ES-I3 (cell line): ENCODE data around the gene MARS1.
"Not testable (repeated sequence)": the region's sequence is repeated elsewhere in the genome, so short reads cannot be mapped to it uniquely, and the experiment has no call there.

Experiments
- H3K36me3 ChIP-seq: 2 replicates; pipeline ENCODE4 v1.6.1; 2013; ENCODE audit warnings: mild to moderate bottlenecking, low read length, control low read depth, moderate library complexity; ENCODE audit not compliant: insufficient read depth
- H3K4me1 ChIP-seq: 2 replicates; pipeline ENCODE4 v1.6.1; 2013; ENCODE audit warnings: mild to moderate bottlenecking, control low read depth, low read length; ENCODE audit not compliant: insufficient read depth
- H3K9ac ChIP-seq: 2 replicates; pipeline ENCODE4 v1.6.1; 2013; ENCODE audit warnings: low read depth, mild to moderate bottlenecking, low read length, moderate library complexity
- H3K9me3 ChIP-seq: 2 replicates; pipeline ENCODE4 v1.6.1; 2013; ENCODE audit warnings: mild to moderate bottlenecking, low read length, moderate library complexity; ENCODE audit not compliant: control insufficient read depth, insufficient read depth

Gene MARS1

GRCh38 chr12:57552835-57553313 is 65.0 kb downstream of the MARS1 start:
- Histone ChIP-seq H3K9ac (no peak overlapping the region), H3K4me1 (peaks cover 15% of the 10 kb centered on the region)

GRCh38 chr12:57553343-57554202 is 65.7 kb downstream of the MARS1 start:
- Histone ChIP-seq H3K4me1 (peaks cover 15% of the 10 kb centered on the region), H3K9me3 (no peaks in the 10 kb centered on the region), H3K36me3 (no peaks in the 10 kb centered on the region), H3K9ac (no peak overlapping the region)

More at GRCh38 chr12:57552835-57553313, 65.0 kb downstream of the MARS1 start:
- Histone ChIP-seq H3K36me3 (no peaks in the 10 kb centered on the region), H3K9me3 (no peaks in the 10 kb centered on the region)

- Histone ChIP-seq H3K4me1 (peaks cover 7% of the 10 kb centered on the region), H3K36me3 (no peaks in the 10 kb centered on the region), H3K9me3 (no peaks in the 10 kb centered on the region), H3K9ac (no peak overlapping the region)
Measured at GRCh38 chr12:57554453-57554852, 66.6 kb downstream of the MARS1 start.

GRCh38 chr12:57554897-57555296 is 67.0 kb downstream of the MARS1 start:
- no peak overlapping the region for H3K9ac ChIP-seq
- no peaks in the 10 kb centered on the region for H3K9me3 ChIP-seq
- no peaks in the 10 kb centered on the region for H3K36me3 ChIP-seq
- H3K4me1 ChIP-seq: peaks cover 7% of the 10 kb centered on the region

- Histone ChIP-seq H3K36me3 (no peaks in the 10 kb centered on the region), H3K9ac (no peak overlapping the region), H3K4me1 (no peaks in the 10 kb centered on the region), H3K9me3 (no peaks in the 10 kb centered on the region)
Measured at GRCh38 chr12:57558864-57559263, 71.0 kb downstream of the MARS1 start.

- no peak overlapping the region for H3K9ac ChIP-seq
- H3K9me3 ChIP-seq: no peaks in the 10 kb centered on the region
- no peaks in the 10 kb centered on the region for H3K36me3 ChIP-seq
- no peaks in the 10 kb centered on the region for H3K4me1 ChIP-seq
Measured at GRCh38 chr12:57560516-57560915, 72.6 kb downstream of the MARS1 start.

- H3K36me3 ChIP-seq, H3K9ac ChIP-seq, H3K9me3 ChIP-seq, H3K4me1 ChIP-seq: not testable (repeated sequence)
Measured at GRCh38 chr12:57561117-57561516, 73.2 kb downstream of the MARS1 start.

GRCh38 chr12:57563358-57563757 is 75.5 kb downstream of the MARS1 start:
- H3K9ac ChIP-seq: no peak overlapping the region
- H3K36me3 ChIP-seq: no peaks in the 10 kb centered on the region
- H3K4me1 ChIP-seq: no peaks in the 10 kb centered on the region
- no peaks in the 10 kb centered on the region for H3K9me3 ChIP-seq

- Histone ChIP-seq H3K4me1 (no peaks in the 10 kb centered on the region), H3K9me3 (no peaks in the 10 kb centered on the region), H3K9ac (no peak overlapping the region), H3K36me3 (no peaks in the 10 kb centered on the region)
Measured at GRCh38 chr12:57564178-57564740, 76.4 kb downstream of the MARS1 start.
